ENCODE data around the gene ARPP19. TPM values are rescaled to one million over a fixed set of nuclear protein-coding genes. Genes with fewer than 3 reads are reported as not detected.

The ARPP19 gene
- total RNA-seq, 1 donor from 2014 or later, result 104 TPM

DNA sequence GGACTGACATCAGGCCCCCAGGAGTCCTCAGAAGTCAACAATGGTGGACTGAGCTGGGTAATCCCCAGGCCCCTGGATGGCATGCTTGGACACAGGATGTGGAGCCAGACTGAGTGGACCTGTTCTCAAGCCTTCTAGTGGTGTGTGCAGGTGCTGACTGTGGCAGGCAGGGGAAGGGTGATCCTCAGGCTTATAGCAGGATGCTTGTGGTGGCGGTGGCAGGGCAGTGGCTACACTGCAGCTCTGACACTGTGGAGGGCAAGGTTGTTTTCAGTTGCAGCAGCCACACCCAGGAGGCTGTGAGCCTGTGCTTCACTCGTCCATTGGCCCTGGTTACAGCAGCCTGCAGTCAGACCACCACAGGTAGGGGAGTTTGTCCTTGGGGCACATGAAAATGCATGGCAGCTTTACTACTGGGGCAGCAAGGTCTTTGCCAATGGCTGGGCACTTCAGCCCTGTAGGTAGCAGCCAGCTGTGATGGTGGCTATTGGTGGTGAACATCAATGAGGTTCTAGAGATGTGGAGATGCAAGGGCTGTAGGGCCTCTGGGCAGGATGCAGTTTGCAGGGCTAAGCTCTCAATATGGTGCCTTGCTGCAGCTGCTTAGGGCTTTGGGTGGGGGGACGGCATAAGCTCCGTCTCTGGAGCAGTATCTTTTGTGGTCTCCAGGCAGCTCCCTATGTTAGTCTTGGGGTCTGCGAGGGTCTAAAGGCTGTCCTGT lies 22.6 kb downstream of the ARPP19 start:
- TF ChIP-seq, protein P1, sequence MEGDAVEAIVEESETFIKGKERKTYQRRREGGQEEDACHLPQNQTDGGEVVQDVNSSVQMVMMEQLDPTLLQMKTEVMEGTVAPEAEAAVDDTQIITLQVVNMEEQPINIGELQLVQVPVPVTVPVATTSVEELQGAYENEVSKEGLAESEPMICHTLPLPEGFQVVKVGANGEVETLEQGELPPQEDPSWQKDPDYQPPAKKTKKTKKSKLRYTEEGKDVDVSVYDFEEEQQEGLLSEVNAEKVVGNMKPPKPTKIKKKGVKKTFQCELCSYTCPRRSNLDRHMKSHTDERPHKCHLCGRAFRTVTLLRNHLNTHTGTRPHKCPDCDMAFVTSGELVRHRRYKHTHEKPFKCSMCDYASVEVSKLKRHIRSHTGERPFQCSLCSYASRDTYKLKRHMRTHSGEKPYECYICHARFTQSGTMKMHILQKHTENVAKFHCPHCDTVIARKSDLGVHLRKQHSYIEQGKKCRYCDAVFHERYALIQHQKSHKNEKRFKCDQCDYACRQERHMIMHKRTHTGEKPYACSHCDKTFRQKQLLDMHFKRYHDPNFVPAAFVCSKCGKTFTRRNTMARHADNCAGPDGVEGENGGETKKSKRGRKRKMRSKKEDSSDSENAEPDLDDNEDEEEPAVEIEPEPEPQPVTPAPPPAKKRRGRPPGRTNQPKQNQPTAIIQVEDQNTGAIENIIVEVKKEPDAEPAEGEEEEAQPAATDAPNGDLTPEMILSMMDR (conservative IDR thresholded peaks at IDR 0.05; ENCODE audit: low read depth, low read length), result no peak
- DNase-seq (ENCODE audit: low read depth), result no peak
- no peak overlapping the region for H3K4me3 ChIP-seq (ENCODE audit: low read depth, low read length)

DNA sequence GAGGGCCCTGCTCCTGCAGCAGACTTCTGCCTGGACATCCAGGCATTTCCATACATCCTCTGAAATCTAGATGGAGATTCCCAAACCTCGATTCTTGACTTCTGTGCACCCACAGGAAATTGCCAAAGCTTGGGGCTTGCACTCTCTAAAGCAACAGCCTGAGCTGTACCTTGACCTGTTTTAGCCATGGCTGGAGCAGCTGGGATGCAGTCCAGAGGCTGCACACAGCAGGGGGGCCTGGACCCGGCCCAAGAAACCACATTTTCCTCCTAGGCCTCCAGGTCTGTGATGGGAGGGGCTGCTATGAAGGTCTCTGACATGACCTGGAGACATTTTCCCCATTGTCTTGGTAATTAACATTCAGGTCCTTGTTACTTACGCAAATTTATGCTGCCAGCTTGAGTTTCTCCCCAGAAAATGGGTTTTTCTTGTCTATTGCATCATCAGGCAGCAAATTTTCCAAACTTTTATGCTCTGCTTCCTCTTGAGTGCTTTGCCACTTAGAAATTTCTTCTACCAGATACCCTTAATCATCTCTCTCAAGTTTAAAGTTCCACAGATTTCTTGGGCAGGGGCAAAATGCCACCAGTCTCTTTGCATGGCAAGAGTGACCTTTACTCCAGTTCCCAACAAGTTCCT lies 28.3 kb downstream of the ARPP19 start:
- no peak for DNase-seq (ENCODE audit: low read depth)
- TF ChIP-seq, protein P1 (conservative IDR thresholded peaks at IDR 0.05; ENCODE audit: low read depth, low read length), result no peak
- no peak overlapping the region for H3K4me3 ChIP-seq (ENCODE audit: low read depth, low read length)

DNA sequence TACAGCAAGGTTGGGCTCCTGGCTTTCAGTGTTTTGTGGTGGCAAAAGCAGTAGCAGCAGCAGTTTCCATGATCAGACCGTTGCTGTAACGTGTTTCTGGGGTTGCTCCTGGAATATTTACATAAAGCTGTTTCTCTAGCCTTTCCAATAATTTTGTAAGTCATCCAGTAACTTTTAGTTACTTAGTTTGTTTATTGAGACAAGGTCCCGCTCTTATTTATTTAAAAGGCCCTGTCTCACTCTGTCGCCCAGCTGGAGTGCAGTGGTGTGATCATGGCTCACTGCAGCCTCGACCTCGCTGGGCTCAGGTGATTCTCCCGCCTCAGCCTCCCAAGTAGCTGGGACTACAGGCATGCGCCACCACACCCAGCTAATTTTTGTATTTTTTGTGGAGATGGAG lies 31.4 kb downstream of the ARPP19 start:
- H3K4me3 ChIP-seq (ENCODE audit: low read depth, low read length), result no peak overlapping the region
- TF ChIP-seq, protein P1 (conservative IDR thresholded peaks at IDR 0.05; ENCODE audit: low read depth, low read length), result no peak
- no peak for DNase-seq (ENCODE audit: low read depth)

DNA sequence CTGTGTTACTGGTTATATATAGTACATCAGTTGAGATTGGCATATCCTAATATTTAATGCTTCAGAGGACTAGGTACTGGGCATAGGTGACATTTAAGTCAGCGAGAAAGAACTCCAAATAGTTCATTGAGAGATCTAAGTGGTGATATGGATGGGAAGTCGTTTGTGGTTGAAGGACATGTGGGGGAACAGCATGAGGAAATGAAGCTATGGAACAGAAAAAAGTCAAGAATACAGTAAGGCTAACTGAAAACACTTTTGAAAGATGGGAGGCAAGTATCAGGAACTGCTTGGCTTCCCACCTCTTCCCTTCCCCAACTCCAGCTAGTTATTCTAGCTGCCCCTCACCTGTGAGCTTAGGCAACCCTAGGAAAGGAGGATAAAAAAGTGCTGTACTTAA lies 36.4 kb downstream of the ARPP19 start:
- no peak for DNase-seq (ENCODE audit: low read depth)
- no peak overlapping the region for H3K4me3 ChIP-seq (ENCODE audit: low read depth, low read length)
- TF ChIP-seq, protein P1 (conservative IDR thresholded peaks at IDR 0.05; ENCODE audit: low read depth, low read length), result no peak

DNA sequence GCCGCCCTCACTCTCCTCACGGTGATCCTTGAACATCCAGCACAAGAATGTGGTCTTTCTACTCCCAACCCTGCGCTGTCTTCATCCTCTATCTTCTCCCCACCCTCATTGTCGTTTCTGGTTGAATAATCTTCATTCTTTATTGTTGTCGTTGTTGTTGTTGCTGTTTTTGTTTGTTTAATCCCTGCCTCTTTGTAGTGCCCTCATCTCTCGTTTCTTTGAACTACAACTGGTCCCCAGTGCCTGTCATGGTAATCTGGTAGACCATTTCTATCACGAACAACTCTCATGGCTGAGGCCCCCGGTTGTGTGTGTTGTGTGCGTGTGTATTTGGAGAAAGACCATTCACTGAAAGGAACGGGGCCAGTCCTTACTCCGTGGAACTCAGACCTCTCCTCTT lies 38.9 kb downstream of the ARPP19 start:
- peak overlapping the region; percentile 61 for H3K4me3 ChIP-seq (ENCODE audit: low read depth, low read length)
- no peak for DNase-seq (ENCODE audit: low read depth)
- TF ChIP-seq, protein P1 (conservative IDR thresholded peaks at IDR 0.05; ENCODE audit: low read depth, low read length), result no peak

DNA sequence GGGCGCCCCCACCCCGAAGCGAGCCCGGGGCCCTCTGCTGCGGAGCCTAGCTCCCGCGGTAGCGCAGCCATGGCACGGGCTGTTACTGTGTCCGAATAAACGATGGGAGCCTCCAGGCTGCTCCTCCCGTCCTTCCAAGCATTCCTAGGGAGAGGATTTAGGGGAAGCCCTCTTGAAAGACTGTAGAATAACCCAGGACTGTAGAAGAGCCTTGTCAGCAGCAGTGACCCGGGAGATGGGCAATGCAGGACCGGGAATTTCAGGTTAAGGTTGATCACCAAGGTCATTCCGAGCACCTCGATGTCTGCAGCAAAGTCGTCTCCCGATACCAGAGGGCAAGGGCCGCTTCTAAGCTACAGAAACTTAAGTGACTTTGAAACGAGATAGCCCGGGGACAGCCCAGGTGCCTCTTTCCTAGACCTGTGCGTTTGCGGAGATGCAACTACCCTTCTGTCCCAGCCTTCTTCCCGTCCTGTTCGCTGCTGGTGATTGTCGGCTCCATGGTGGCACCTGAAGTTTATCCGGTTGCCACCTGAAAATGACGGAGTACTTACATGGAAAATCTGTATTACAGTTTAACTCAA lies 39.4 kb downstream of the ARPP19 start:
- no peak for DNase-seq (ENCODE audit: low read depth)
- H3K4me3 ChIP-seq (ENCODE audit: low read depth, low read length), result peak overlapping the region; percentile 61
- TF ChIP-seq, protein P1 (conservative IDR thresholded peaks at IDR 0.05; ENCODE audit: low read depth, low read length), result no peak
